ENCODE measurements around the gene SRF.
A peak's percentile ranks its signal among the peaks of the same experiment; 100 is the strongest.

The SRF gene

GRCh38 chr6:43175676-43176422 lies 4.8 kb downstream of the SRF start:
- 98% methylated on average over 8 of the region's 11 CpGs for WGBS (ENCODE audit: insufficient coverage)
- DNase-seq, result no peak
- Histone ChIP-seq H3K27ac (ENCODE audit: insufficient read depth in 1 of 2, low read depth in 1 of 2, low read length in 2 of 2, poor library complexity in 1 of 2, severe bottlenecking in 2 of 2) (peak overlapping the region; percentile 52 to 85), H3K27me3 (replicated peaks in 2 of 5; ENCODE audit: control insufficient read depth in 4 of 5, insufficient read depth in 5 of 5, low read length in 4 of 5) (no peaks in the 10 kb centered on the region), H3K4me1 (ENCODE audit: control extremely low read depth in 1 of 4, control insufficient read depth in 4 of 4, insufficient read depth in 4 of 4, low read length in 3 of 4) (peaks cover 17 to 38% (median 32%) of the 10 kb centered on the region in 4 experiments), H3K4me3 (ENCODE audit: control insufficient read depth in 1 of 7, extremely low read depth in 1 of 7, insufficient read depth in 4 of 7, low read depth in 2 of 7, low read length in 6 of 7) (no peak overlapping the region), H3K9me3 (ENCODE audit: control extremely low read depth in 1 of 5, control insufficient read depth in 4 of 5, insufficient read depth in 2 of 5, low read depth in 1 of 5, low read length in 4 of 5) (no peaks in the 10 kb centered on the region), H3K36me3 (ENCODE audit: control insufficient read depth in 4 of 4, insufficient read depth in 4 of 4, low read length in 3 of 4) (peaks cover 7 to 48% (median 27%) of the 10 kb centered on the region in 4 experiments)
- ChIA-PET POLR2A (interaction anchor here (1.1 kb wide), 1 partner anchor 163 kb away, joined by 3 read pairs; no protein-coding TSS in a partner anchor), CTCF (interaction anchor here (0.5 to 1.2 kb wide), 3 partner anchors 11 to 56 kb away, joined by 3 to 4 read pairs (median 3); no protein-coding TSS in a partner anchor)

GRCh38 chr6:43176423-43176786 lies 5.3 kb downstream of the SRF start:
- POLR2A ChIA-PET, result no interaction called here
- no peaks in the 10 kb centered on the region for H3K9me3 ChIP-seq (ENCODE audit: control extremely low read depth in 1 of 5, control insufficient read depth in 4 of 5, insufficient read depth in 2 of 5, low read depth in 1 of 5, low read length in 4 of 5)
- CTCF ChIA-PET, result no interaction called here
- WGBS (ENCODE audit: insufficient coverage), result 95% methylated on average over 5 of the region's 6 CpGs
- peaks cover 17 to 39% (median 33%) of the 10 kb centered on the region in 4 experiments for H3K4me1 ChIP-seq (ENCODE audit: control extremely low read depth in 1 of 4, control insufficient read depth in 4 of 4, insufficient read depth in 4 of 4, low read length in 3 of 4)
- no peak for DNase-seq
- H3K27ac ChIP-seq (ENCODE audit: insufficient read depth in 1 of 2, low read depth in 1 of 2, low read length in 2 of 2, poor library complexity in 1 of 2, severe bottlenecking in 2 of 2), result peak overlapping the region in 1 of 2 experiments; percentile 85
- H3K36me3 ChIP-seq (ENCODE audit: control insufficient read depth in 4 of 4, insufficient read depth in 4 of 4, low read length in 3 of 4), result peaks cover 7 to 50% (median 27%) of the 10 kb centered on the region in 4 experiments
- no peak overlapping the region for H3K4me3 ChIP-seq (ENCODE audit: control insufficient read depth in 1 of 7, extremely low read depth in 1 of 7, insufficient read depth in 4 of 7, low read depth in 2 of 7, low read length in 6 of 7)
- H3K27me3 ChIP-seq (replicated peaks in 2 of 5; ENCODE audit: control insufficient read depth in 4 of 5, insufficient read depth in 5 of 5, low read length in 4 of 5), result no peaks in the 10 kb centered on the region

- POLR2A ChIA-PET, result no interaction called here
These were observed 7.1 kb downstream of the SRF start for GRCh38 chr6:43178150-43178549.

GRCh38 chr6:43178951-43179830 lies 8.1 kb downstream of the SRF start:
- H3K4me3 ChIP-seq (ENCODE audit: control insufficient read depth in 1 of 7, extremely low read depth in 1 of 7, insufficient read depth in 4 of 7, low read depth in 2 of 7, low read length in 6 of 7), result no peak overlapping the region
- DNase-seq, result no peak
- WGBS (ENCODE audit: insufficient coverage), result 95% methylated on average over 15 of the region's 20 CpGs
- H3K27ac ChIP-seq (ENCODE audit: insufficient read depth in 1 of 2, low read depth in 1 of 2, low read length in 2 of 2, poor library complexity in 1 of 2, severe bottlenecking in 2 of 2), result no peak overlapping the region
- ChIA-PET POLR2A (interaction anchor here (0.6 kb wide), 1 partner anchor 1009 kb away, joined by 3 read pairs; no protein-coding TSS in a partner anchor), CTCF (interaction anchor here (1.3 kb wide), 1 partner anchor 9 kb away, joined by 4 read pairs; the partner anchor contains the start of gene SRF)
- H3K27me3 ChIP-seq (replicated peaks in 2 of 5; ENCODE audit: control insufficient read depth in 4 of 5, insufficient read depth in 5 of 5, low read length in 4 of 5), result no peaks in the 10 kb centered on the region
- H3K9me3 ChIP-seq (ENCODE audit: control extremely low read depth in 1 of 5, control insufficient read depth in 4 of 5, insufficient read depth in 2 of 5, low read depth in 1 of 5, low read length in 4 of 5), result no peaks in the 10 kb centered on the region
- H3K36me3 ChIP-seq (ENCODE audit: control insufficient read depth in 4 of 4, insufficient read depth in 4 of 4, low read length in 3 of 4), result peaks cover 7 to 48% (median 28%) of the 10 kb centered on the region in 4 experiments
- peaks cover 8 to 39% (median 29%) of the 10 kb centered on the region in 4 experiments for H3K4me1 ChIP-seq (ENCODE audit: control extremely low read depth in 1 of 4, control insufficient read depth in 4 of 4, insufficient read depth in 4 of 4, low read length in 3 of 4)

More at GRCh38 chr6:43178150-43178549, 7.1 kb downstream of the SRF start:
- Histone ChIP-seq H3K4me1 (ENCODE audit: control extremely low read depth in 1 of 4, control insufficient read depth in 4 of 4, insufficient read depth in 4 of 4, low read length in 3 of 4) (peaks cover 13 to 45% (median 36%) of the 10 kb centered on the region in 4 experiments), H3K9me3 (ENCODE audit: control extremely low read depth in 1 of 5, control insufficient read depth in 4 of 5, insufficient read depth in 2 of 5, low read depth in 1 of 5, low read length in 4 of 5) (no peaks in the 10 kb centered on the region), H3K36me3 (ENCODE audit: control insufficient read depth in 4 of 4, insufficient read depth in 4 of 4, low read length in 3 of 4) (peaks cover 7 to 50% (median 27%) of the 10 kb centered on the region in 4 experiments), H3K4me3 (ENCODE audit: control insufficient read depth in 1 of 7, extremely low read depth in 1 of 7, insufficient read depth in 4 of 7, low read depth in 2 of 7, low read length in 6 of 7) (no peak overlapping the region), H3K27me3 (replicated peaks in 2 of 5; ENCODE audit: control insufficient read depth in 4 of 5, insufficient read depth in 5 of 5, low read length in 4 of 5) (no peaks in the 10 kb centered on the region), H3K27ac (ENCODE audit: insufficient read depth in 1 of 2, low read depth in 1 of 2, low read length in 2 of 2, poor library complexity in 1 of 2, severe bottlenecking in 2 of 2) (no peak overlapping the region)
- no peak for DNase-seq
- CTCF ChIA-PET, result interaction anchor here (1.3 kb wide), 1 partner anchor 8 kb away, joined by 4 read pairs; the partner anchor contains the start of gene SRF
- WGBS (ENCODE audit: insufficient coverage), result 95% methylated on average over 6 of the region's 12 CpGs

- Histone ChIP-seq H3K9me3 (ENCODE audit: control extremely low read depth in 1 of 5, control insufficient read depth in 4 of 5, insufficient read depth in 2 of 5, low read depth in 1 of 5, low read length in 4 of 5) (no peaks in the 10 kb centered on the region), H3K36me3 (ENCODE audit: control insufficient read depth in 4 of 4, insufficient read depth in 4 of 4, low read length in 3 of 4) (peaks cover 7 to 52% (median 33%) of the 10 kb centered on the region in 4 experiments), H3K4me1 (ENCODE audit: control extremely low read depth in 1 of 4, control insufficient read depth in 4 of 4, insufficient read depth in 4 of 4, low read length in 3 of 4) (peaks cover 5 to 30% (median 22%) of the 10 kb centered on the region in 4 experiments), H3K27me3 (replicated peaks in 2 of 5; ENCODE audit: control insufficient read depth in 4 of 5, insufficient read depth in 5 of 5, low read length in 4 of 5) (no peaks in the 10 kb centered on the region), H3K4me3 (ENCODE audit: control insufficient read depth in 1 of 7, extremely low read depth in 1 of 7, insufficient read depth in 4 of 7, low read depth in 2 of 7, low read length in 6 of 7) (no peak overlapping the region), H3K27ac (ENCODE audit: insufficient read depth in 1 of 2, low read depth in 1 of 2, low read length in 2 of 2, poor library complexity in 1 of 2, severe bottlenecking in 2 of 2) (no peak overlapping the region)
- 94% methylated on average over 5 of the region's 7 CpGs for WGBS (ENCODE audit: insufficient coverage)
- no peak for DNase-seq
- ChIA-PET CTCF (no interaction called here), POLR2A (no interaction called here)
These were observed 9.0 kb downstream of the SRF start for GRCh38 chr6:43180058-43180457.

- Histone ChIP-seq H3K9me3 (ENCODE audit: control extremely low read depth in 1 of 5, control insufficient read depth in 4 of 5, insufficient read depth in 2 of 5, low read depth in 1 of 5, low read length in 4 of 5) (no peaks in the 10 kb centered on the region), H3K4me3 (ENCODE audit: control insufficient read depth in 1 of 7, extremely low read depth in 1 of 7, insufficient read depth in 4 of 7, low read depth in 2 of 7, low read length in 6 of 7) (no peak overlapping the region), H3K27ac (ENCODE audit: insufficient read depth in 1 of 2, low read depth in 1 of 2, low read length in 2 of 2, poor library complexity in 1 of 2, severe bottlenecking in 2 of 2) (no peak overlapping the region), H3K27me3 (replicated peaks in 2 of 5; ENCODE audit: control insufficient read depth in 4 of 5, insufficient read depth in 5 of 5, low read length in 4 of 5) (no peaks in the 10 kb centered on the region), H3K36me3 (ENCODE audit: control insufficient read depth in 4 of 4, insufficient read depth in 4 of 4, low read length in 3 of 4) (peaks cover 5 to 51% (median 34%) of the 10 kb centered on the region in 4 experiments), H3K4me1 (ENCODE audit: control extremely low read depth in 1 of 4, control insufficient read depth in 4 of 4, insufficient read depth in 4 of 4, low read length in 3 of 4) (peaks cover 0 to 21% (median 18%) of the 10 kb centered on the region in 4 experiments)
- 100% methylated on average over 2 of the region's 5 CpGs for WGBS (ENCODE audit: insufficient coverage)
- DNase-seq, result no peak
- POLR2A ChIA-PET, result no interaction called here
- CTCF ChIA-PET, result interaction anchor here (0.8 kb wide), 1 partner anchor 11 kb away, joined by 3 read pairs; no protein-coding TSS in a partner anchor
These were observed 9.9 kb downstream of the SRF start for GRCh38 chr6:43180985-43181384.

All from common myeloid progenitor, CD34-positive (primary cell).